Measurements from ENCODE around the gene COL9A2. TPM values are rescaled to one million over a fixed set of nuclear protein-coding genes. Genes with fewer than 3 reads are reported as not detected.

COL9A2 gene
- total RNA-seq, 1 donor from 2014 or later, result under 0.01 TPM

DNA sequence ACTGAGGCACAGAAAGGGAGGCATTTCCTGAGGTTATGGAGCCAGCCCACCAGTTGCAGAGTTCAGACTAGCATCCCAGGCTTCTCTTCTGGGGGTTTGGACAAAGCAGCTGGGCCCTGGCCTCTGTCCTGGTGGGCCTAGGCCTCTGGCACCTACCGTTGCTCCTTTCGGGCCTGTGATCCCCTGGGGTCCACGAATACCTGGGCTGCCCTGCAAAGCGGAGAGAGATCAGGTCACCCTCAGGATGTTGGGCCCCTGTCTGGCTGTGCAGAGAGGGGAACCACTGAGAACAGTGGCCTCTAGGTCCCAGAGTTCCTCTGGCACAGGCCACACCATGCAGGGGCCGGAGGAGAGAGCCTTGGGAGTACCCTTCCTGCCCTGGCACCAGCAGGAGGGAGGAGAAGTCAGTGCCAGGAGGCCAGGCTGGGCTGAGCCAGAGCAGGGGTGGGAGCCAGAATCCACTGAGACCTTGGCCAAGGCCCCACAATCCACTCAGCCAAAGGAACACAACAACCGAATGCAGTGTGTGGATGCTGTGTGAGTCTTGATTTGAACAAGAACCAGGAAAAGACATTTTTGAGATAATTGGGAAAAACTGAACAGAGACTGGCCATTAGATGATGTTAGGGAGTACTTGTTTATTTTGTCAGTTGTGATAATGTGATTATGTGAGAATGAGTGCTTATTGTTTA is 8.9 kb downstream of the COL9A2 start:
- FAIRE-seq, result no peak
- DNase-seq (ENCODE audit: low read depth), result no peak
- H3K36me3 ChIP-seq (ENCODE audit: control insufficient read depth, insufficient read depth, low read length), result no peaks in the 10 kb centered on the region
- TF ChIP-seq, protein P1, sequence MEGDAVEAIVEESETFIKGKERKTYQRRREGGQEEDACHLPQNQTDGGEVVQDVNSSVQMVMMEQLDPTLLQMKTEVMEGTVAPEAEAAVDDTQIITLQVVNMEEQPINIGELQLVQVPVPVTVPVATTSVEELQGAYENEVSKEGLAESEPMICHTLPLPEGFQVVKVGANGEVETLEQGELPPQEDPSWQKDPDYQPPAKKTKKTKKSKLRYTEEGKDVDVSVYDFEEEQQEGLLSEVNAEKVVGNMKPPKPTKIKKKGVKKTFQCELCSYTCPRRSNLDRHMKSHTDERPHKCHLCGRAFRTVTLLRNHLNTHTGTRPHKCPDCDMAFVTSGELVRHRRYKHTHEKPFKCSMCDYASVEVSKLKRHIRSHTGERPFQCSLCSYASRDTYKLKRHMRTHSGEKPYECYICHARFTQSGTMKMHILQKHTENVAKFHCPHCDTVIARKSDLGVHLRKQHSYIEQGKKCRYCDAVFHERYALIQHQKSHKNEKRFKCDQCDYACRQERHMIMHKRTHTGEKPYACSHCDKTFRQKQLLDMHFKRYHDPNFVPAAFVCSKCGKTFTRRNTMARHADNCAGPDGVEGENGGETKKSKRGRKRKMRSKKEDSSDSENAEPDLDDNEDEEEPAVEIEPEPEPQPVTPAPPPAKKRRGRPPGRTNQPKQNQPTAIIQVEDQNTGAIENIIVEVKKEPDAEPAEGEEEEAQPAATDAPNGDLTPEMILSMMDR (IDR thresholded peaks at IDR 0.05; ENCODE audit: insufficient read depth, low read length, severe bottlenecking), result no peak
- H3K4me3 ChIP-seq (ENCODE audit: low read depth, low read length), result no peak overlapping the region
- no peaks in the 10 kb centered on the region for H3K27me3 ChIP-seq (ENCODE audit: control insufficient read depth, insufficient read depth, low read length)

DNA sequence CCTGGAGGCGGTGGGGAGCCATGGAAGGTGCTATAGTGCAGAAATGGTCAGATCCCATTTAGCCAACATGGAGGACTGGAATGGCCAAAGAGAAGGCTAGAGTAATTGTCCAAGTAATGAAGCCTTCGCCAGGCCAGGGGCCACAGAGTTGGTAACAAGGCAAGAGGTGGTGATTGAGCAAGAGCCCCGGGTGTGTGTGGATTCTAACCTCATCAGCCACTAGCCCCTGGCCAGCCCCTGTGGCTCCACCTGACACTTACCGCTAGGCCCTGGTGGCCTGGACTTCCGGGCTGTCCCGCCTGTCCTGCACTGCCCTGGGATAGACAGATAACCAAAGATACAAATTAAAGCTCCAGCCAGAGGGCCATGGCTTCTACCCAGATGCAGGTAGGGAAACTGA is 9.9 kb downstream of the COL9A2 start:
- TF ChIP-seq, protein P1 (IDR thresholded peaks at IDR 0.05; ENCODE audit: insufficient read depth, low read length, severe bottlenecking), result no peak
- no peak overlapping the region for H3K4me3 ChIP-seq (ENCODE audit: low read depth, low read length)
- H3K36me3 ChIP-seq (ENCODE audit: control insufficient read depth, insufficient read depth, low read length), result no peaks in the 10 kb centered on the region
- no peaks in the 10 kb centered on the region for H3K27me3 ChIP-seq (ENCODE audit: control insufficient read depth, insufficient read depth, low read length)
- no peak for DNase-seq (ENCODE audit: low read depth)
- no peak for FAIRE-seq

DNA sequence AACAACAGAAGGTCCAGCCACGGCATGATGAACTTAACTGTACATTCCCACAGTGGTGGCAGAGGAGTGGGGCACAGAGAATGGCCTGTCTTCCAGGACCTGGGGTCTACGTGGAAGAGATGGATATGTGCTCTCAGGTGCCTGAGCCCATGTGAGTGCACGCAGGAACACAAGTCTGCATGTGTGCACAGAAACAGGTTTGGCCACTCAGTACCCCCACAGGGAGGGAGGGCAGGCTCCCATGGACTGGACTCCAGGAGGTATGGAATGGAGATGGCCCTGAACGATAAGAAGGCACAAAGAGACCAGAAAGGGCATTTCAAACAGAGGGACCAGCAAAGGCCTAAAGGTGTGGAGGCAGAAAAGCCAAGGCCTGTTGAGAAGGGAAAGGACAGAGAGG is 10.8 kb downstream of the COL9A2 start:
- DNase-seq (ENCODE audit: low read depth) (no peak), FAIRE-seq (no peak)
- no peak overlapping the region for H3K4me3 ChIP-seq (ENCODE audit: low read depth, low read length)
- H3K36me3 ChIP-seq (ENCODE audit: control insufficient read depth, insufficient read depth, low read length), result no peaks in the 10 kb centered on the region
- H3K27me3 ChIP-seq (ENCODE audit: control insufficient read depth, insufficient read depth, low read length), result no peaks in the 10 kb centered on the region
- TF ChIP-seq, protein P1 (IDR thresholded peaks at IDR 0.05; ENCODE audit: insufficient read depth, low read length, severe bottlenecking), result no peak

DNA sequence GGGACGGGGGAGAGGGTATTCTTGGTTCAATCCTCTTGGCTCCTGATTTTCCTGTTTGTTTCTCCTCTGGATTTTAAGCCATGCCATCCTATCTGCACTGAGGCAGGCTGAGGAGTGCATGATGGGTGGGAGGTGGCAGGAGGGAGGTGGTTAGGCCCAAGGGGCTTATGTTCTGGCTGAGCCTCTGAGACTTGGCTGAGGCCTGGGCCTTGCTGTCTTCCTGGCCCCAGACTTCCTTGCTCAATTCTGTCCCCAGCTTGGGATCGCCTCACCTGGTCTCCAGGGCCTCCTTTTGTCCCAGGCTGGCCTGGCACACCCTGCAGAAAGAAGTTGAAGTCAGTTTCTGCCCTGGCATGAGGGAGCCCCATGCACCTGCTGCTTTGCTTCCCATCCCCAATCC is 11.2 kb downstream of the COL9A2 start:
- peak; percentile 7 for FAIRE-seq

GRCh38 chr1:40305451-40305850 is 11.6 kb downstream of the COL9A2 start:
- DNase-seq (ENCODE audit: low read depth) (peak; percentile 30), FAIRE-seq (no peak)
- Histone ChIP-seq H3K36me3 (ENCODE audit: control insufficient read depth, insufficient read depth, low read length) (no peaks in the 10 kb centered on the region), H3K4me3 (ENCODE audit: low read depth, low read length) (no peak overlapping the region), H3K27me3 (ENCODE audit: control insufficient read depth, insufficient read depth, low read length) (no peaks in the 10 kb centered on the region)
- TF ChIP-seq, protein P1 (IDR thresholded peaks at IDR 0.05; ENCODE audit: insufficient read depth, low read length, severe bottlenecking), result peak; percentile 40

More for the DNA sequence above, 11.2 kb downstream of the COL9A2 start:
- Histone ChIP-seq H3K36me3 (ENCODE audit: control insufficient read depth, insufficient read depth, low read length) (no peaks in the 10 kb centered on the region), H3K4me3 (ENCODE audit: low read depth, low read length) (no peak overlapping the region), H3K27me3 (ENCODE audit: control insufficient read depth, insufficient read depth, low read length) (no peaks in the 10 kb centered on the region)
- TF ChIP-seq, protein P1 (IDR thresholded peaks at IDR 0.05; ENCODE audit: insufficient read depth, low read length, severe bottlenecking), result no peak
- DNase-seq (ENCODE audit: low read depth), result no peak

- DNase-seq (ENCODE audit: low read depth) (no peak), FAIRE-seq (no peak)
- H3K27me3 ChIP-seq (ENCODE audit: control insufficient read depth, insufficient read depth, low read length), result no peaks in the 10 kb centered on the region
- TF ChIP-seq, protein P1 (IDR thresholded peaks at IDR 0.05; ENCODE audit: insufficient read depth, low read length, severe bottlenecking), result no peak
- no peak overlapping the region for H3K4me3 ChIP-seq (ENCODE audit: low read depth, low read length)
- no peaks in the 10 kb centered on the region for H3K36me3 ChIP-seq (ENCODE audit: control insufficient read depth, insufficient read depth, low read length)
These were observed 13.3 kb downstream of the COL9A2 start for GRCh38 chr1:40303790-40304189.

Data from bronchial epithelial cell (primary cell).